Inferior parietal cortex (tissue), 1 donor: ENCODE data around the gene C10orf71.

ENCODE experiments used
- DNase-seq: peaks from one replicate; pipeline ENCODE4 v3.0.0-alpha.2; 2016; ENCODE audit errors: extremely low spot score

C10orf71 gene

DNA sequence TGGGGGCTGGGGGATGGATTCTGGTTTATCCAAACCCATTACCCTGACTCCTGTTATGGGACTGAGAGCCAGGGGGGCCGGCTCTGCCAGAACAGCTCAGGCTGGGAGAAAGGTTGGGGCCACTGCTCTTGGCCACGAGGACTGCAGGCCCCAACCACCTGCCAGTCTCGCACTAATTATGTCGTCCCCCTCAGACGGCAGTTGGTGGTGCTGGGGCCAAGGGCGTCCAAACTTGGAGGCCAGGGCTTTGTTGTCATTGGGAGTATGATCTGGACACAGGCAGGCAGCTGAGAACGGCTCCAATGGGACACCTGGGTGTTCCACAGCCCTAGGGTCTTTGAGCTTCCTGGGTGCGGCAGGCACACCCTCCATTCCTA lies 62.2 kb downstream of the C10orf71 start:
- no peak for DNase-seq

DNA sequence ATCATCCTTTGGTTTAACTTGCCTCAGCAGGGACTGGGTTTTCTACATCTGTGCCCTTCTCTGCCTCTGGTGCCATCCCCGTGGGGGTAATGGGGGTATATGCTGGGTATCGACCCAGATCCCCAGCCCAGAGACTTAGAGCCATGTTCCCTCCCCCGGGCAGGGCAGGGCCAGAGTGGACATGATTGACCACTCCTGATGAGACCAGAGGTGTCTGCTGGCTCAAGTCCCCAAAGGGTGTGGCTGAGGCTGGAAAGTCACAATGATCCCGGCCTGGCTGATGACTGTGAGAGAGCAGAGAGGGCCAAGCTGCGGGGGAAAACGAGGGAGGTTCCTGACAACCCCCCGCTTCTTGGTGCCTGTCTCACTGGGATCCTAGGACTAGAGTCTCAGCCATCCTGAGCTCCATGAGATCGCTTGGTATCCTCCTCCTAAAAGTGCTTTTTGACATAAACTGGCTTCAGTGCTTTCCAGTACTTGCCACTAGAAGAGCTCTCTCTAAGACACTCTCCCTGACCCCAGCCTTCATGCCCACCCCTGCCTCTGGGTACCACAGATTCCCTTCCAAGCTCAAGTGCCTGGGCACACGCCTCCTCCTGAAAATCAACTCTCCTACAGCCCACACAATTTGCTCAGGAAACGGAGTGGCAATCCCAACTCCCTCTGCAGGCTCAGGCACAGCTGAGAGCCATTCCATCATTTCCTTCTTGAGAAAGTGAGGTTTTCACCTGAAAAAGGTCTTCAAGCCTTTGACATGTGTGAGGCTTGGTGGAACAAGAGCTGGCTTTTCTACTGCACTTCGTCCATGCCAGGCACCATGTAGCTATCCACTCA lies 63.0 kb downstream of the C10orf71 start:
- no peak for DNase-seq

- no peak for DNase-seq
These were observed 63.8 kb downstream of the C10orf71 start for GRCh38 chr10:49362596-49363260.

- DNase-seq: no peak
These were observed 64.5 kb downstream of the C10orf71 start for GRCh38 chr10:49363309-49364031.

GRCh38 chr10:49364051-49364450 lies 65.1 kb downstream of the C10orf71 start:
- no peak for DNase-seq

DNA sequence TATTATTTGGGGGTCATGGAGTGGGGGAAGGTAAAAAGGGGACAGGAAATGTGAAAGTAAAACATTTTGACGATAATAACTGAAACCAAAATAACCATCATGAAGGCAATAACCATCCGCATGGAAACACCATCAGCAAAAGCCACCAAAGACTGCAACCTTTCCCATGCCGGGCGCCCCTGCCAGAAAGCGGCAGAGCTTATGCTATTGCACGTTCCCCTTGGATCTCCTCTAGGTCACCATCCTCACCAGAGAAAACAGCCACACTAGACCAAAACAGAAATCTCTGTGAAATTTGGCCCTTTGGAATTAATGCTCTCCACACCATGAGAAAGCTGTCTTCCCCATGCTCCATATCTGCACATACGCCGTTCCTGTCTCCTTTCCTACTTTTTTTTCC lies 65.8 kb downstream of the C10orf71 start:
- DNase-seq: no peak

DNA sequence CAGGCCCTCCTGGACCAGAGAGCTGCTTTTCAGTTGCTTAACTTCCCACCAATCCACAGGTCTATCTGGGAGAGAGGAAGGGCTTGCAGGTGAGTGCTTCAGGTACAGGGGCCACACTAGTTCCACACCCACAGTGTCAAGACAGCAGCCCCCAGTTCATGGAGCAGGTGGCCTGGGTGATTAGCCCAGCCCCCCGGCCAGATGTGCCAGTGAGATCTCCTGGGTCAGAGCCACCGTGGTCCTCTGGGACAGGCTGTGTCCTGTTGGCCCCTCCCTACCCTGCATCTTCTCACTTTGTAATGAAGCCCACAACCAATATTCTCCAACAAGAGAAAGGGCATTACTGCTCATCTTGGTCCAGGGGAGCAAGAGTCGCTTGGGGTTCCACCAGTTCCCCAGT lies 66.3 kb downstream of the C10orf71 start:
- no peak for DNase-seq

GRCh38 chr10:49365675-49366415 lies 66.9 kb downstream of the C10orf71 start:
- no peak for DNase-seq

DNA sequence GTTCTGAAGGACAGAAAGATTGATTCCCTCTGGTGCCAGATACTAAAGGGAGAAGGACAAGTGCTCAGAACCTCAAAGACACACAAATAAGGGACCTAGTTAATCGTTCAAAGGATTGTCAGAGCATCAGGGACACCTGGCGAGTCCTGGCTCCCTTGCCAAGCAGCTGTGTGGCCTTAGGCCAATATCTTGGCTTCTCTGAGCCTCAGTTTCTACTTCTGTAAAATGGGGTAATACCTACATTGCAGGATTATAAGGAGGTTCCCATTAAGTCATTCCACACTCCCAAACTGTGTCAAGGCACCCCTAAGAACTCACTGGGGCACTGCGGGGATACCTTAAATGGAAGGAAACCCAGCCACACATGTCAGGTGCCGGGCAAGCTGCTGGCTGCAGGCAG lies 67.5 kb downstream of the C10orf71 start:
- no peak for DNase-seq

DNA sequence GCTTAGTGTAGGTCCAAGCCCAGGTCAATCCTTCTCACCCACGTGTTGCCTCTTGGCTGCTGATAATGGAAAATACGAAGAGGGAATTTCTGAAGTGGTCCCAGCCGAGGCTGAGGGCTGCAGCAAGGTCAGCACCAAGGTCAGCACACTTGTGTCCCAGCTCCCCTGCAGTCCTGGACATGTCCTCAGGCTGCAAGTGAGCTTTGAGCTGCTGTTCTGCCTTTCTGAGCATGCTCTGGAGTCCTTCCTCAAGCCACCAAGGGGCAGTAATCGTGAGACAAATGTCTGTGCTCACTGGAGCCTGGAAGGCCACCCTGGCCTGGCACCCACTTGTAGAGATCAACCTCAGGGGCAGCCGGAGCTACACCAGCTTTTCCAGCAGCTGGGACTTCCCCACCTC lies 68.6 kb downstream of the C10orf71 start:
- no peak for DNase-seq

GRCh38 chr10:49368256-49368655 lies 69.3 kb downstream of the C10orf71 start:
- DNase-seq: no peak

DNA sequence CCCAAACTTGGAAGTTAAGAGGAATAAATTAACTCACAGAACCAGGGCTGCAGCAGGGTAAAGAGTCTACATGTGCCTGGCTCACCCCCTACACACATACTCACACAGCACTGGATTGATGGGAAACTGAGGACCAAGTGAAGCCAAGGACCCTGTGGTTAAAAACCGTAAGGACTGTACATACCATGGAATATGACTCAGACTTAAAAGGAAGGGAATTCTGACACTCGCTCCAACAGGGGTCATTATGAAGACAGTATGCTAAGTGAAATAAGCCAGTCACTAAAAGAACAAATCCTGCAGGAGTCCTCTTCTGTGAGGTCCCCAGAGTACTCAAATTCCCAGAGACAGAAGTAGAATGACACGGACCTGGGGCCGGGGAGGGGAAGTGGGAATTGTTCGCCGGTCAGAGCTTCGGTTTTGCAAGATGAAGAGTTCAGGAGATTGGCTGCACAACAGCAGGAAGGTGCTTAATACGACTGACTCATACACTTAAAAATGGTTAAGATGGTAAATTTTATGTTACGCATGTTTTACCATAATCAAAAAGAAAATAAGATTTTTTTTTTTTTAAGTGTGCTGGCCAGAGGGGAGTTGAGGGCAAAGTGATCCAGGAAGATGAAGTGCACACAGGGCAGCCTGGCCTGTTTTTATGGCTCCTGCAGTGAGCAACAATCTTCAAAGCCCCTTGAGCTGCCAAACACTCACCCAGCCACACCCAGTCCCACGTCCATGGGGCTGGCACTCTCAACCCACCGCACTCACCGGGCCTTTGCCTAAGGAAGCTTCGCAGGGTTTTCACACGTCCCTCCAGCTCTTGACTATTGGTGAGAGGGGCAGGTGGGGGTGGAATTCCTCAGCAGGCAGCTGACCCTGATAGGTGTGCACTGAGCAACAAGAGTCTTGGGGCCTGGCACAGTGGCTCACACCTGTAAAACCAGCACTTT lies 70.5 kb downstream of the C10orf71 start:
- DNase-seq: no peak

DNA sequence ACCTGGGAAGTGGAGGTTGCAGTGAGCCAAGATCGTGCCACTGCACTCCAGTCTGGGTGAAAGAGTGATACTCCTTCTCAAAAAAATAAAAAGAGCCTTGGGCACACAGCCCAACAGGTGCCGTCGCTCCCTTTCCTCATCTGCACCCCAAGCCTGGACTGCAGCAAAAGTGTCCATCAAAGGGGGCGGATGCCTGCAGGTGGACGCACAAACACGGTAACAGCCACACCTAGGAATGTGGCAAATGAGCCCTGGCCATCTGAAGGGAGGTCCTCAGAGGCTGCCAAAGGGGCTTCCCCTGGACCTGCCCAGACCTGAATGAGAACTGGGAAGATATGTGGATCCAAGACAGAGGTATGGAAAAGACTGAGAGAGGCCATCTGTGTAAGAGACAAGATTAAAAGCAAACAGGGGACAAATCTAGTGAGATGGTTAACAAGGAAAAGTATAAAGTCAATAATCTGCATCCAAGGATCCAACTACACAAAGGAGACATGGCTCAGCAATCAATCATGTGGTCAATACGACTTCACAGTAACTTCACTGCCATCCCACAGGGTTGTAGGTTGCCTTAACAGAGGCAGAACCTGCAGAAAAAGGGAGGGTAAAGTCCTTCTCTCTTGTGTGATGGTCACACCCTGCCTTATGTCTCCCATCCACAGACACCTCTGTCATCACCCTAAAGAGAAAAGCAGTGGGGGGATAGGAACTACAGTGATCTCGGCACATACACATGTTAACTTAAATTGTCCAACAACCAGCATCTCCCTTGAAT lies 71.5 kb downstream of the C10orf71 start:
- DNase-seq: no peak

- DNase-seq: no peak
These were observed 73.0 kb downstream of the C10orf71 start for GRCh38 chr10:49371967-49372366.

DNA sequence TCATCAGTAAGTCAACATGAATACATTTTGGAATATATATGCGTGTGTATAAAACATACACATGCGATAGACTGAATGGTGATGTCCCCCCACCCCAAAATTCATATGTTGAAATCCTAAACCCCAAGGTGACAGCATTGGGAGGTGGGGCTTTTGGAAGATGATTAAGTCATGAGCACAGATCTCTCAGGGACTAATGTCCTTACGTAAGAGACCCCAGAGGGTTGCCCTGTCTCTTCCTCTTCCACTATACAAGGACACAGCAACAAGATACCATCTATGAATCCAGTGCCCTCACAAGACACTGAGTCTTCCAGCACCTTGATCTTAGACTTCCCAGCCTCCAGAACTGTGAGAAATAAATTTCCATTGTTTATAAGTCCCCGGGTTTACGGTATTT lies 74.4 kb downstream of the C10orf71 start:
- DNase-seq: no peak

DNA sequence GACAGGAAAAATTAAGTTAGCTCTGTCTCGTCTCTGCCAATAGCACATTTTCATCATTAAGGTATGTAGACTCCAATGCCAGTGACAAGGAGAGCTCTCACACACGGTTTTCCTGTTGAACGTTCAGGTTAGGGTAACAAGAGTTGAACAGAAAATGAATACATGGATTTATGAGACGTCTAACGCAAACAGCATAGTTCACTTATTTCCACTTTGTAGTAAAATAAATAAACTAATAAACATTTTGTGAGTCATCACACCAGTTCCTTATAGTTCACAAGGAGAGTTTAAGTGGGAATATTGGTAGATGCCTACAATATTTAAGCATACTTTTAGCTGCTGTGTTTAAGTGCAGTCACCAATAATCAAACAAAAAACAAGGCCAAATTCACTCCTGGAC lies 75.8 kb downstream of the C10orf71 start:
- DNase-seq: no peak

- no peak for DNase-seq
These were observed 76.6 kb downstream of the C10orf71 start for GRCh38 chr10:49375611-49376010.
